Keratinocyte (primary cell): ENCODE data around the gene CFAP299. TPM values are rescaled to one million over a fixed set of nuclear protein-coding genes. Genes with fewer than 3 reads are reported as not detected.

Experiments
- DNase-seq: peaks from one replicate; pipeline ENCODE4 v3.0.0-alpha.2; 2011; ENCODE audit warnings: low read depth, missing footprints, low spot score
- FAIRE-seq: peaks from 2 replicates; lab custom pipeline; 2011; peaks lifted over from hg19 to GRCh38; lab: Jason Lieb, UNC
- H2AFZ ChIP-seq: 2 replicates; pipeline ENCODE4 v1.6.0; 2012; ENCODE audit warnings: low read length, control low read depth, inconsistent platforms; ENCODE audit not compliant: control insufficient read depth
- H3K27ac ChIP-seq: 2 replicates; pipeline ENCODE4 v1.5.1; 2011; ENCODE audit warnings: low read length; ENCODE audit not compliant: control insufficient read depth, insufficient read depth
- H3K27me3 ChIP-seq: 3 replicates; pipeline ENCODE4 v1.6.0; 2011; ENCODE audit warnings: low read length; ENCODE audit not compliant: control insufficient read depth, insufficient read depth; ENCODE audit errors: extremely low read depth
- H3K36me3 ChIP-seq, 2 experiments: 2 replicates in 1 of 2; 3 replicates in 1 of 2; pipeline ENCODE4 v1.5.1; 2011; ENCODE audit warnings: low read length in 2 of 2, mild to moderate bottlenecking in 1 of 2; ENCODE audit not compliant: control insufficient read depth in 2 of 2, insufficient read depth in 2 of 2; ENCODE audit errors: extremely low read depth in 1 of 2
- H3K4me1 ChIP-seq: 3 replicates; pipeline ENCODE4 v1.5.1; 2011; ENCODE audit warnings: low read length; ENCODE audit not compliant: control insufficient read depth, insufficient read depth; ENCODE audit errors: extremely low read depth
- H3K4me2 ChIP-seq: 3 replicates; pipeline ENCODE4 v1.6.0; 2011; ENCODE audit warnings: low read depth, low read length; ENCODE audit not compliant: control insufficient read depth, insufficient read depth; ENCODE audit errors: extremely low read depth
- H3K4me3 ChIP-seq, 3 experiments: fragments of 200-600 bp in 1 of 3; sonication (generic) in 1 of 3; 2 replicates in 2 of 3; 3 replicates in 1 of 3; pipeline ENCODE4 v1.5.1; 2011 to 2016; ENCODE audit warnings: low read length in 3 of 3, mild to moderate bottlenecking in 3 of 3, control low read depth in 2 of 3, inconsistent platforms in 1 of 3, low read depth in 1 of 3, mixed read lengths in 1 of 3, mixed run types in 1 of 3, moderate library complexity in 1 of 3; ENCODE audit not compliant: control insufficient read depth in 2 of 3, insufficient read depth in 2 of 3; ENCODE audit errors: extremely low read depth in 1 of 3
- H3K79me2 ChIP-seq: 2 replicates; pipeline ENCODE4 v1.6.0; 2012; ENCODE audit warnings: low read length; ENCODE audit not compliant: control insufficient read depth, insufficient read depth
- H3K9ac ChIP-seq: 3 replicates; pipeline ENCODE4 v1.6.0; 2011; ENCODE audit warnings: low read length; ENCODE audit not compliant: control insufficient read depth, insufficient read depth; ENCODE audit errors: extremely low read depth
- H3K9me1 ChIP-seq: 3 replicates; pipeline ENCODE4 v1.6.0; 2011; ENCODE audit warnings: low read length; ENCODE audit not compliant: control insufficient read depth, insufficient read depth; ENCODE audit errors: extremely low read depth
- H3K9me3 ChIP-seq: 2 replicates; pipeline ENCODE4 v1.5.1; 2012; ENCODE audit warnings: low read depth, low read length; ENCODE audit not compliant: control insufficient read depth
- H4K20me1 ChIP-seq: 3 replicates; pipeline ENCODE4 v1.6.0; 2011; ENCODE audit warnings: low read length; ENCODE audit not compliant: control insufficient read depth, insufficient read depth; ENCODE audit errors: extremely low read depth
- CTCF ChIP-seq, 3 experiments: IDR thresholded peaks in 1 of 3; conservative IDR thresholded peaks in 1 of 3; optimal IDR thresholded peaks in 1 of 3; 2 replicates in 2 of 3; 3 replicates in 1 of 3; pipeline versions ENCODE3 to v1.5.1; 2011; ENCODE audit warnings: low read length in 3 of 3, mild to moderate bottlenecking in 3 of 3, moderate library complexity in 2 of 3, control low read depth in 1 of 3, inconsistent platforms in 1 of 3; ENCODE audit not compliant: insufficient read depth in 2 of 3; ENCODE audit errors: extremely low read depth in 1 of 3
- EZH2 ChIP-seq: IDR thresholded peaks from one replicate; pipeline ENCODE4 v1.6.1; 2012; ENCODE audit warnings: inconsistent platforms, mild to moderate bottlenecking, low read length, moderate library complexity
- dilution Hi-C: fragments of 300-500 bp; cut with MboI; formaldehyde crosslinking; loops from one replicate; pipeline ENCODE4 v1.7.0; 2020; ENCODE audit warnings: low sequenced_read_pairs; ENCODE audit not compliant: extremely low pct_ligation_motif_present
- polyA plus RNA-seq, 5 experiments: library from polyadenylated mRNA; depleted of rRNA in 3 of 5; stranded (reverse) in 3 of 5; stranded (forward) in 1 of 5; unstranded in 1 of 5; fragments of >200 nt; gene quantifications; 1 replicate in 1 of 5; 2 replicates in 3 of 5; 3 replicates in 1 of 5; pipeline versions ENCODE4 v1.2.1 to v1.2.3, GENCODE V29; 2011 to 2012; ENCODE audit warnings: missing spikeins in 2 of 5, low read depth in 1 of 5, low replicate concordance in 1 of 5

The CFAP299 gene
- polyA plus RNA-seq, 1 donor (not counting 4 experiments of a cell fraction or from before 2014, with no cell fraction given): 0.14 TPM

GRCh38 chr4:80913381-80913780 is 577.9 kb downstream of the CFAP299 start:
- H3K4me2 ChIP-seq: no peak overlapping the region
- no peaks in the 10 kb centered on the region for H3K27me3 ChIP-seq
- no peaks in the 10 kb centered on the region for H4K20me1 ChIP-seq
- no peak overlapping the region for H3K9ac ChIP-seq
- no peak overlapping the region for H3K27ac ChIP-seq
- TF ChIP-seq EZH2 (no peak), CTCF (optimal IDR thresholded peaks at IDR 0.05 in 1 of 3, IDR thresholded peaks at IDR 0.05 in 1 of 3, conservative IDR thresholded peaks at IDR 0.05 in 1 of 3; ENCODE audit: extremely low read depth in 1 of 3, insufficient read depth in 2 of 3, low read length in 3 of 3) (no peak)
- FAIRE-seq: no peak
- H3K4me3 ChIP-seq: no peak overlapping the region
- H3K36me3 ChIP-seq: no peaks in the 10 kb centered on the region
- dilution Hi-C loops: no loop called here
- no peaks in the 10 kb centered on the region for H3K79me2 ChIP-seq
- no peak for DNase-seq
- peaks cover 6% of the 10 kb centered on the region for H3K4me1 ChIP-seq
- H2AFZ ChIP-seq: no peak overlapping the region
- H3K9me1 ChIP-seq: no peaks in the 10 kb centered on the region
- no peaks in the 10 kb centered on the region for H3K9me3 ChIP-seq

GRCh38 chr4:80916770-80917169 is 581.2 kb downstream of the CFAP299 start:
- Histone ChIP-seq H3K9me1 (no peaks in the 10 kb centered on the region), H3K36me3 (no peaks in the 10 kb centered on the region), H3K4me1 (peaks cover 10% of the 10 kb centered on the region), H3K27ac (no peak overlapping the region), H3K9ac (no peak overlapping the region), H3K9me3 (no peaks in the 10 kb centered on the region), H2AFZ (no peak overlapping the region), H3K79me2 (no peaks in the 10 kb centered on the region), H3K4me3 (no peak overlapping the region), H3K27me3 (no peaks in the 10 kb centered on the region), H3K4me2 (no peak overlapping the region), H4K20me1 (no peaks in the 10 kb centered on the region)
- dilution Hi-C loops: no loop called here
- no peak for FAIRE-seq
- no peak for DNase-seq
- TF ChIP-seq CTCF (optimal IDR thresholded peaks at IDR 0.05 in 1 of 3, IDR thresholded peaks at IDR 0.05 in 1 of 3, conservative IDR thresholded peaks at IDR 0.05 in 1 of 3; ENCODE audit: extremely low read depth in 1 of 3, insufficient read depth in 2 of 3, low read length in 3 of 3): no peak
- no peak for TF ChIP-seq EZH2
